Neural progenitor cell (in vitro differentiated cells): ENCODE results near the gene RBM14.

Experiments used
- EZH2 ChIP-seq: fragments of 200-600 bp; sonication (generic); IDR thresholded peaks from 2 replicates; pipeline ENCODE4 v1.6.1; 2017; ENCODE audit warnings: antibody characterized with exemption, mild to moderate bottlenecking, moderate library complexity
- TF ChIP-seq, protein P1 (sequence below): fragments of 200-600 bp; sonication (generic); IDR thresholded peaks from 2 replicates; pipeline ENCODE4 v1.5.1; 2017; ENCODE audit warnings: antibody characterized with exemption, mild to moderate bottlenecking

DNA sequence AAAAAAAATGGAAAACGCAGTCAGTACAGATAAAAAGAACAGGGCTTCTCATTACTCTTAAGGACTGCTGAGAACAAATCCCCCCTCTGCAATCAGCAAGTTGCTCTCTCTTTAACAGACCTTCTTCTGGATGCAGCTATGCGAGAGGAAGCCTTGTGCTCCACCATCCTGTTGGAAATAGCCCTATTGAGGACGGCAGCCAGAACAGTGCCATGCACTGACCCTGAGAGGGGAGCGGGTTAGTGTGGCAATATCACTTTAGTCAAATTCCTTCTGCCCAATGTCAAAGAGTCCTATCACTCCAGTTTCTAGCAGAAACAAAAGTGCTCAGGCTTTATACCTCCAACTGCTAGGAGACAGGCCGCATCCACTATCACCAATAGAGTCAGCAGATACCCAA is 54.4 kb downstream of the RBM14 start:
- TF ChIP-seq, protein P1, sequence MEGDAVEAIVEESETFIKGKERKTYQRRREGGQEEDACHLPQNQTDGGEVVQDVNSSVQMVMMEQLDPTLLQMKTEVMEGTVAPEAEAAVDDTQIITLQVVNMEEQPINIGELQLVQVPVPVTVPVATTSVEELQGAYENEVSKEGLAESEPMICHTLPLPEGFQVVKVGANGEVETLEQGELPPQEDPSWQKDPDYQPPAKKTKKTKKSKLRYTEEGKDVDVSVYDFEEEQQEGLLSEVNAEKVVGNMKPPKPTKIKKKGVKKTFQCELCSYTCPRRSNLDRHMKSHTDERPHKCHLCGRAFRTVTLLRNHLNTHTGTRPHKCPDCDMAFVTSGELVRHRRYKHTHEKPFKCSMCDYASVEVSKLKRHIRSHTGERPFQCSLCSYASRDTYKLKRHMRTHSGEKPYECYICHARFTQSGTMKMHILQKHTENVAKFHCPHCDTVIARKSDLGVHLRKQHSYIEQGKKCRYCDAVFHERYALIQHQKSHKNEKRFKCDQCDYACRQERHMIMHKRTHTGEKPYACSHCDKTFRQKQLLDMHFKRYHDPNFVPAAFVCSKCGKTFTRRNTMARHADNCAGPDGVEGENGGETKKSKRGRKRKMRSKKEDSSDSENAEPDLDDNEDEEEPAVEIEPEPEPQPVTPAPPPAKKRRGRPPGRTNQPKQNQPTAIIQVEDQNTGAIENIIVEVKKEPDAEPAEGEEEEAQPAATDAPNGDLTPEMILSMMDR: no peak
- no peak for TF ChIP-seq EZH2
